GM18499 (cell line): ENCODE data around the gene PTPN14.

Source experiments
- ATAC-seq: cut with Tn5 transposase; IDR thresholded peaks from one replicate; pipeline ENCODE4 v1.9.1; 2021; ENCODE audit warnings: moderate number of reproducible peaks; ENCODE audit not compliant: insufficient read depth, unreplicated experiment

PTPN14 gene

DNA sequence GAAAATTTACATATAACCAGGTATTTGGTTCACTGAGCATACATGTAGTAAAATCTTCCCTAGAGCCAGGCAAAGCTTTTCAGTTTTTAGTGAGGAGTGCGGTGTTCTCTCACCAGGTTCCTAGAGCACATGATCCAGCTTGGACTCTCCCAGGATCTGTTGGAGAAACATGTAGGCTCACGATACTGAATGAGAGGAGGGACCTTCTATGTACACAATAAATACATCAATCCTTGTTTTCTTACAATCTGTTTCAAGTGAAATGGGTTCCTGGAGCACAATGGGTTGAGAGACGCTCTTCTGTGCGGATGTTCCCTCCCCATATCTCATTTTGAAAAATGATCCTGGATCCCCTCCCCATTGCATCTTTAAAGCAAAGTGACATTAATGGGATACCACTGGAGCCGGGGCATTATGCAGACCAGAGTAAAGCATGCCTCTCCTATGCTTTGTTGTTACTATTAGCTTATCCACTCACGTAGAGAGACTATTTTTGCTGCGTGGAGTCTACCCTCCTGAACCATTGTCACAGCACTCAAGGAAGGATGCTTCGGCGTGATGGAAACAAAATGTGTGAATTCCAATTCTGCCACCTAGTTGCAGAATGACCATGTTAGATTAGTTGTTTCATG, 251.1 kb downstream of the PTPN14 start:
- ATAC-seq: no peak
